HepG2 (cell line): ENCODE data around the gene PLD1.

ENCODE experiments used
- TARDBP ChIP-seq: sonication (generic); formaldehyde crosslinking; IDR thresholded peaks from 2 replicates; pipeline ENCODE4 v1.8.0; 2022; ENCODE audit warnings: mild to moderate bottlenecking, missing genetic modification reagents
- ZNF891 ChIP-seq: sonication (generic); formaldehyde crosslinking; IDR thresholded peaks from 2 replicates; pipeline ENCODE4 v1.5.0; 2020; ENCODE audit warnings: mild to moderate bottlenecking, missing genetic modification reagents
- TF ChIP-seq, protein P1 (sequence below): sonication (generic); formaldehyde crosslinking; IDR thresholded peaks from 2 replicates; pipeline ENCODE4 v1.5.0; 2020; ENCODE audit warnings: mild to moderate bottlenecking, missing genetic modification reagents, moderate library complexity

DNA sequence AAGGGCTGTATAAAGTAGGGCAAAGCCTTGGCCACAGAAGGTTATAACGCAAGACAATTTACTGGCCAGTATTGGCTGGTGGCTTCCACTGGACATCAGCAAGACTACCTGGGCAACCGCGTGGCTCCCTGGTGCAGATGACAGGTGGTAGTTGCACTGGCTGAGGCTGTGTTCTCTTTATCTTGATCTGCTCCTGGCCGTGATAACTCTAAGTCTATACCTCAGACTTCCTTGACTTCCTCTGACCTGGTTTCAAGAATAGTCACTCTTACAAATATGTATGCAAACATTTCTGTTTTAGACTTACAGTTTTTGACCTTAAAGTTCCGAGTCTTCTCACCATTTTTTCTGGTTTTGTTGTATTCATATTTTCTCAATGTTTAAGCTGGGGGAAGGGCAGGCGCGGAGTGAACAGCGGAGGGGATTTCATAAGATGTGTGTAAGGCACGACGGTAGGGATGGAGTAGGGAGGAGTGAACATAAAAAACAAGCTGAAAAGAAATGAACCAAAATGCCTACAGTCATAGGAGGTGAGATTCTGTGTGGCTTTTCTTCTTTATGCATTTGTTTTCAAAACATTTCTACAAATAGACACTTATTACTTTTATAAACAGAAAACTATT lies 17.7 kb upstream of the PLD1 start:
- TF ChIP-seq, protein P1, sequence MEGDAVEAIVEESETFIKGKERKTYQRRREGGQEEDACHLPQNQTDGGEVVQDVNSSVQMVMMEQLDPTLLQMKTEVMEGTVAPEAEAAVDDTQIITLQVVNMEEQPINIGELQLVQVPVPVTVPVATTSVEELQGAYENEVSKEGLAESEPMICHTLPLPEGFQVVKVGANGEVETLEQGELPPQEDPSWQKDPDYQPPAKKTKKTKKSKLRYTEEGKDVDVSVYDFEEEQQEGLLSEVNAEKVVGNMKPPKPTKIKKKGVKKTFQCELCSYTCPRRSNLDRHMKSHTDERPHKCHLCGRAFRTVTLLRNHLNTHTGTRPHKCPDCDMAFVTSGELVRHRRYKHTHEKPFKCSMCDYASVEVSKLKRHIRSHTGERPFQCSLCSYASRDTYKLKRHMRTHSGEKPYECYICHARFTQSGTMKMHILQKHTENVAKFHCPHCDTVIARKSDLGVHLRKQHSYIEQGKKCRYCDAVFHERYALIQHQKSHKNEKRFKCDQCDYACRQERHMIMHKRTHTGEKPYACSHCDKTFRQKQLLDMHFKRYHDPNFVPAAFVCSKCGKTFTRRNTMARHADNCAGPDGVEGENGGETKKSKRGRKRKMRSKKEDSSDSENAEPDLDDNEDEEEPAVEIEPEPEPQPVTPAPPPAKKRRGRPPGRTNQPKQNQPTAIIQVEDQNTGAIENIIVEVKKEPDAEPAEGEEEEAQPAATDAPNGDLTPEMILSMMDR = no peak
- TF ChIP-seq ZNF891 = no peak
- TF ChIP-seq TARDBP (CRISPR knock-in tag) = no peak
